NT2/D1 (cell line): Measurements from ENCODE around the gene C1orf21.

Experiments
- SUZ12 ChIP-seq: IDR thresholded peaks from 2 replicates; pipeline ENCODE4 v1.6.1; 2011; ENCODE audit not compliant: insufficient read length, insufficient read depth; ENCODE audit errors: extremely low read depth
- YY1 ChIP-seq: IDR thresholded peaks from 2 replicates; pipeline ENCODE4 v1.6.1; 2011; ENCODE audit not compliant: insufficient read length, insufficient read depth
- ZNF274 ChIP-seq: IDR thresholded peaks from 2 replicates; pipeline ENCODE4 v1.6.1; 2011; ENCODE audit warnings: mild to moderate bottlenecking, low read depth, low read length

DNA sequence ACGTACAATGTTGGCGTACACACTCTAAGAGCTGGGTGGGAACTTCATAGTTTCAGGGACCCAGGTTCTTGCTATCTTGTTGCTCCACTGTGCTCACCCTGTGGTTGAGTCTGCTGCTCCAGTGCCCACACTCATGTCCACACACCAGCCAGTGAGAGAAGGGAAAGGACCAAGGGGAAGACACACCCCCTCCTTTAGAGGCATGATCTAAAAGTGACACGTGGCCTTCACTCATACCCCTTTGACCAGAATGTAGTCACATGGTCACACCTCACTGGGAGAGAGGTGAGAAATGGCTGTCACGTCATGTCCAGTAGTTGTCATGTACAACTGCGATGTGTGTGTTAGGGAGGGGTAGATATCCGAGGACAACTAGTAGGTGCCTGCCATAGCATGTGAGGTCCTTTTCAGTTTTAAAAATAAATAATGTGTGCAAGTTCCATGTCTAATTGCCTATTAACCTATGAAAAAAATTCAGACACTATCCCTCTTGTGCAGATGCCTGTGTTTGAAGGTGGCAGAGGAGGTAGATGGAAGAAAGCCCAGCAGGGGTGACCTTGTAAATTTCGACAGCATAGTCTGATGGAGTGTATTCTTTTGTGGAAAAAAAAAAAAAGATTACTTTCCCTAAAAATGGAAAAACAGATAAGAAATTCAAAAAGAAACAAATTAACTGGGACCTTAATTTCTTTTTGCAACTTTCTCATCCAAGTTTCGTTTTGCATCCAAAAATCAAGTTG is 149.6 kb downstream of the C1orf21 start:
- no peak for TF ChIP-seq YY1
- no peak for TF ChIP-seq SUZ12
- no peak for TF ChIP-seq ZNF274
